KMS-11 (cell line): ENCODE results near the gene CMSS1.

Experiments
- H2AFZ ChIP-seq: fragments of 200-600 bp; sonication (generic); 2 replicates; pipeline ENCODE4 v1.6.1; 2016; ENCODE audit warnings: antibody characterized with exemption, mixed run types, low read depth
- H3K27ac ChIP-seq: fragments of 200-600 bp; sonication (generic); 2 replicates; pipeline ENCODE4 v1.6.1; 2016; ENCODE audit warnings: mild to moderate bottlenecking, mixed run types
- H3K27me3 ChIP-seq: fragments of 200-600 bp; sonication (generic); 2 replicates; pipeline ENCODE4 v1.6.1; 2017; ENCODE audit warnings: mild to moderate bottlenecking, low read depth, mixed run types, moderate library complexity; ENCODE audit not compliant: insufficient read depth
- H3K36me3 ChIP-seq: fragments of 200-600 bp; sonication (generic); 2 replicates; pipeline ENCODE4 v1.6.1; 2017; ENCODE audit warnings: mild to moderate bottlenecking, mixed run types; ENCODE audit not compliant: insufficient read depth
- H3K4me1 ChIP-seq: fragments of 200-600 bp; sonication (generic); 2 replicates; pipeline ENCODE4 v1.6.1; 2016; ENCODE audit warnings: mild to moderate bottlenecking, low read depth, mixed run types; ENCODE audit not compliant: poor library complexity, severe bottlenecking
- H3K4me2 ChIP-seq: fragments of 200-600 bp; sonication (generic); 2 replicates; pipeline ENCODE4 v1.7.0; 2016; ENCODE audit warnings: mild to moderate bottlenecking, mixed run types
- H3K4me3 ChIP-seq: fragments of 200-600 bp; sonication (generic); IDR thresholded peaks from 2 replicates; pipeline ENCODE4 v1.6.1; 2017; ENCODE audit warnings: low read depth, low read length, mixed read lengths; ENCODE audit not compliant: insufficient read depth
- H3K79me2 ChIP-seq: fragments of 200-600 bp; sonication (generic); 2 replicates; pipeline ENCODE4 v1.6.1; 2016; ENCODE audit warnings: low read depth, mixed run types; ENCODE audit not compliant: insufficient read depth
- H3K9ac ChIP-seq: fragments of 200-600 bp; sonication (generic); 2 replicates; pipeline ENCODE4 v1.6.1; 2016; ENCODE audit warnings: mild to moderate bottlenecking, mixed run types
- H4K20me1 ChIP-seq: fragments of 200-600 bp; sonication (generic); 2 replicates; pipeline ENCODE4 v1.6.1; 2016; ENCODE audit warnings: mild to moderate bottlenecking, mixed run types; ENCODE audit not compliant: insufficient read depth
- TF ChIP-seq, protein P1 (sequence below): fragments of 200-600 bp; sonication (generic); conservative IDR thresholded peaks from 2 replicates; pipeline ENCODE4 v1.6.1; 2017; ENCODE audit warnings: low read depth, mild to moderate bottlenecking, antibody characterized with exemption, low read length, moderate library complexity, mixed read lengths

CMSS1 gene

DNA sequence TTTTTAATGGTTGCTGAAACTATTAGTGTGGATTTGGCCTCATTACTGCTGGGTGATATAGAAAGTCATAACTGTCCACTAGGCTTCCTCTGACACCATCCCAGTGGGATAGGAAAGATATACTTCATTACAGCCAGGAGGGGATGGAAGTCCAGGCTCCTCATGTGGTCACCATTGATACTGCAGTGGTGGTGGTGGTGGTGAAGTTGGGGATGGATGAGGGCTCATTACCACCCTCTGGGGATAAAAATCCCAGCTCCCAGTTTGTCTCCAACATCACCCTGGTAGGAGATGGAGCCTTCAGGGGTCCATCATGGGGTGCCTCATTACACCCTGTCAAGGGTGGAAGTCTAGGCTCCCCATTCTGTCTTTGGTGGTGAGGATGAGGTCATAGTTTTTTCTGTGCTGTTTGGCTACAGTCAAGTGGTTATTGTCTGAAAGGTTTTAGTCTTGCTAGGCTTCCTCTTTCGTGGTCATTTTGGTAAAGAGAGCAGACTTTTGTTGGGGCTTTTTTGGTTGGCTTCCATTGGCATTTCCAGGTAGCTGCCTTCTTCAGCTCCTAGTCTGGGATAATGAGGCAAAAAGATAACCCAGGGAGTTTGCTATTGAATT is 326.7 kb downstream of the CMSS1 start:
- Histone ChIP-seq H2AFZ (no peak overlapping the region), H3K27ac (no peak overlapping the region), H3K79me2 (no peaks in the 10 kb centered on the region), H3K36me3 (no peaks in the 10 kb centered on the region), H3K27me3 (no peaks in the 10 kb centered on the region), H3K4me3 (no peak overlapping the region), H3K4me1 (peaks cover 7% of the 10 kb centered on the region), H3K4me2 (no peak overlapping the region), H4K20me1 (no peaks in the 10 kb centered on the region), H3K9ac (no peak overlapping the region)
- TF ChIP-seq, protein P1, sequence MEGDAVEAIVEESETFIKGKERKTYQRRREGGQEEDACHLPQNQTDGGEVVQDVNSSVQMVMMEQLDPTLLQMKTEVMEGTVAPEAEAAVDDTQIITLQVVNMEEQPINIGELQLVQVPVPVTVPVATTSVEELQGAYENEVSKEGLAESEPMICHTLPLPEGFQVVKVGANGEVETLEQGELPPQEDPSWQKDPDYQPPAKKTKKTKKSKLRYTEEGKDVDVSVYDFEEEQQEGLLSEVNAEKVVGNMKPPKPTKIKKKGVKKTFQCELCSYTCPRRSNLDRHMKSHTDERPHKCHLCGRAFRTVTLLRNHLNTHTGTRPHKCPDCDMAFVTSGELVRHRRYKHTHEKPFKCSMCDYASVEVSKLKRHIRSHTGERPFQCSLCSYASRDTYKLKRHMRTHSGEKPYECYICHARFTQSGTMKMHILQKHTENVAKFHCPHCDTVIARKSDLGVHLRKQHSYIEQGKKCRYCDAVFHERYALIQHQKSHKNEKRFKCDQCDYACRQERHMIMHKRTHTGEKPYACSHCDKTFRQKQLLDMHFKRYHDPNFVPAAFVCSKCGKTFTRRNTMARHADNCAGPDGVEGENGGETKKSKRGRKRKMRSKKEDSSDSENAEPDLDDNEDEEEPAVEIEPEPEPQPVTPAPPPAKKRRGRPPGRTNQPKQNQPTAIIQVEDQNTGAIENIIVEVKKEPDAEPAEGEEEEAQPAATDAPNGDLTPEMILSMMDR, result no peak

DNA sequence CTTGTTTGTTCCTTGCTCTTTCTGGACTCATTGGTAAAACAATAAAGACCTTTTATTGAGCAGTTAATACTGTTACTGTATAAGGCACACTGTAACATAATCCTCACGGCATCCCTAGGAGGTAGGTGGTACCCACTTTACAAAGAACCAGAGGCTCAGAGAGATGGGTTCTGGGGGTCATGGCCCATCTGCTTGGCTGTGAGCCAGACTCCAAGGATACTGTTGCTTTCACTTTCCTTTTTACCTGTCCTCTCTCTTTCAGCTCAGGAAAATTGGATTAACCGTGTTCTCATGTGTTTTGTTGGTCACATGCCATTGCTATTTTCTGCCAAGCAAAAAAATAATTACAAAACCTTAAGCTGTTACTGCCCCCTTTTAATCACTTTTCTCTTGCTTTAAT is 331.5 kb downstream of the CMSS1 start:
- H3K4me3 ChIP-seq, result no peak overlapping the region
- no peak overlapping the region for H3K9ac ChIP-seq
- no peak overlapping the region for H3K27ac ChIP-seq
- no peaks in the 10 kb centered on the region for H3K27me3 ChIP-seq
- peaks cover 4% of the 10 kb centered on the region for H3K4me1 ChIP-seq
- TF ChIP-seq, protein P1, result no peak
- no peaks in the 10 kb centered on the region for H4K20me1 ChIP-seq
- no peaks in the 10 kb centered on the region for H3K79me2 ChIP-seq
- no peak overlapping the region for H2AFZ ChIP-seq
- H3K36me3 ChIP-seq, result no peaks in the 10 kb centered on the region
- H3K4me2 ChIP-seq, result no peak overlapping the region

DNA sequence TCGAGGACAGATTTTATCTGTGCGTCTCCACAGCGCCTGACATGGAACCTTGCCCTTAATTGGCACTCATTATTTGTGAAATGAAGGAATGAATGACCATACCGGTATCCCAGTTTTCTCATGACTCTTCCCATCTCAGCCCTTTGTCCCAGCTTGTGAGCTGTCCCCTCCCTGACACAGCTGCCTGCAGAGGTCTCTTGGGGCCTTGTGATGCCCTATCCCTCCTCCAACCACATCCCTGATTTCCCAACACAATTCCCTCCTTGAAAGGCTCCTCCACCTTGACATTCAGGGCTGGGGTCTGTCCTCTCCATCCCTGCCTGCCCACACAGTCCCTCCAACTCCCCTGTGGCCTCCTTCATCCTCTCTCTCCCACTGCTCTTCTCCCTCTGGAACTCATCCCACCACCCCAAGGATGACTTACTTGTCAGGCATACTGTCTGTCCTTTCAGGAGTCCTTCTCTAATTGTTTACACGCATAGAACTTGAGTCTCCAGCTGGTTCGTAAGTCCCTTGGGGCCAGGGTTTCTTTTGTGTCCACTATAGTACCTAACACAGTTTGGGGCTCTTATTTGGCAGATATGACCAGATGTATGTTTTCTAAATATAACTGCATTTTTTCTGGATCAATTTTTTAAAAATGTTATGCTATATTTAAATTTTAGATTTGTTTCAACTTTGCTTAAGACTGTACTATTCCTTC is 332.2 kb downstream of the CMSS1 start:
- H3K27me3 ChIP-seq, result no peaks in the 10 kb centered on the region
- no peak overlapping the region for H3K9ac ChIP-seq
- no peaks in the 10 kb centered on the region for H3K36me3 ChIP-seq
- H2AFZ ChIP-seq, result no peak overlapping the region
- no peaks in the 10 kb centered on the region for H3K4me1 ChIP-seq
- no peak overlapping the region for H3K4me2 ChIP-seq
- no peak overlapping the region for H3K4me3 ChIP-seq
- no peaks in the 10 kb centered on the region for H3K79me2 ChIP-seq
- H3K27ac ChIP-seq, result no peak overlapping the region
- TF ChIP-seq, protein P1, result no peak
- no peaks in the 10 kb centered on the region for H4K20me1 ChIP-seq

DNA sequence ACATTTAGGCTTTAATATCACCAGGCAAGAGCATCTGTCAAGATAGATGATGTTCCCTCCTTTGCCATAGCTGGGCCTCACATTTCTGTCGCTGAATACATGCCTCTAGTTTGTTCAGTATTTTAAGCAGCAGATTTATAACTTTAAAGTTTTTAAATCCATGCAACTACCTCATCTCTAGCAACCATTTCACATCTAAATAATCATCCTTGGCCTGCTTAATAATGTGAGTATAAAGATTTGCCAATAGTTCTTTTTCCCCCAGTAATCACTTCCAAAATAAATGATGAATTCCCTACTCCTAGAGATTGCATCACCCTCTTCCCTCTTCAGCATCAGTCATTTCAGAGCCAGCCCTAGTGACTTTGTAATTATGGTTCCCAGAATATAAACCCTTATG is 332.8 kb downstream of the CMSS1 start:
- Histone ChIP-seq H3K4me1 (no peaks in the 10 kb centered on the region), H3K27ac (no peak overlapping the region), H3K4me2 (no peak overlapping the region)

More for the DNA sequence above, 332.8 kb downstream of the CMSS1 start:
- Histone ChIP-seq H3K9ac (no peak overlapping the region), H3K27me3 (no peaks in the 10 kb centered on the region), H2AFZ (no peak overlapping the region), H4K20me1 (no peaks in the 10 kb centered on the region), H3K36me3 (no peaks in the 10 kb centered on the region), H3K4me3 (no peak overlapping the region), H3K79me2 (no peaks in the 10 kb centered on the region)
- TF ChIP-seq, protein P1, result no peak
